SK-N-SH treated with all-trans-retinoic acid at 6 μM for 48 hours (cell line): ENCODE results near the gene CD6.

Experiments used
- ATAC-seq: fragments of 200-7000 bp; cut with Tn5 transposase; 3 replicates; pipeline ENCODE4 v1.9.1; 2020; ENCODE audit warnings: mild to moderate bottlenecking, moderate library complexity
- BACH2 ChIP-seq: fragments of 250-450 bp; sonication (Bioruptor Pico); IDR thresholded peaks from 2 replicates; pipeline ENCODE4 v1.9.0; 2021; ENCODE audit warnings: mild to moderate bottlenecking, borderline replicate concordance
- CSDC2 ChIP-seq: fragments of 250-450 bp; sonication (Bioruptor Pico); IDR thresholded peaks from 2 replicates; pipeline ENCODE4 v1.5.0; 2020; ENCODE audit warnings: mild to moderate bottlenecking, moderate library complexity
- ESRRG ChIP-seq: fragments of 250-450 bp; sonication (Bioruptor Pico); IDR thresholded peaks from 2 replicates; pipeline ENCODE4 v1.6.1; 2021; ENCODE audit warnings: mild to moderate bottlenecking
- GLIS3 ChIP-seq: fragments of 250-450 bp; sonication (Bioruptor Pico); IDR thresholded peaks from 2 replicates; pipeline ENCODE4 v1.5.0; 2020; ENCODE audit warnings: mild to moderate bottlenecking, moderate library complexity
- ISL1 ChIP-seq: fragments of 250-450 bp; sonication (Bioruptor Pico); IDR thresholded peaks from 2 replicates; pipeline ENCODE4 v2.1.2; 2022; ENCODE audit warnings: mild to moderate bottlenecking, moderate library complexity
- OSR1 ChIP-seq: fragments of 250-450 bp; sonication (Bioruptor Pico); IDR thresholded peaks from 2 replicates; pipeline ENCODE4 v1.8.0; 2022; ENCODE audit warnings: moderate library complexity, mild to moderate bottlenecking, inconsistent platforms
- PPARA ChIP-seq: fragments of 250-450 bp; sonication (Bioruptor Pico); IDR thresholded peaks from 2 replicates; pipeline ENCODE4 v1.5.0; 2020; ENCODE audit warnings: mild to moderate bottlenecking, borderline replicate concordance
- RARB ChIP-seq: fragments of 250-450 bp; sonication (Bioruptor Pico); IDR thresholded peaks from 2 replicates; pipeline ENCODE4 v1.8.0; 2021; ENCODE audit warnings: mild to moderate bottlenecking, moderate library complexity
- SNAI2 ChIP-seq: fragments of 250-450 bp; sonication (Bioruptor Pico); IDR thresholded peaks from 2 replicates; pipeline ENCODE4 v1.5.0; 2020; ENCODE audit warnings: mild to moderate bottlenecking, moderate library complexity
- TCF4 ChIP-seq: fragments of 250-450 bp; sonication (Bioruptor Pico); IDR thresholded peaks from 2 replicates; pipeline ENCODE4 v1.8.0; 2021; ENCODE audit warnings: mild to moderate bottlenecking, moderate library complexity, borderline replicate concordance
- TOX ChIP-seq: fragments of 250-450 bp; sonication (Bioruptor Pico); IDR thresholded peaks from 2 replicates; pipeline ENCODE4 v1.8.0; 2021; ENCODE audit warnings: mild to moderate bottlenecking, moderate library complexity, borderline replicate concordance
- ZC3H10 ChIP-seq: fragments of 250-450 bp; sonication (Bioruptor Pico); IDR thresholded peaks from 2 replicates; pipeline ENCODE4 v1.5.1; 2021; ENCODE audit warnings: mild to moderate bottlenecking, moderate library complexity
- ZFP3 ChIP-seq: fragments of 250-450 bp; sonication (Bioruptor Pico); IDR thresholded peaks from 2 replicates; pipeline ENCODE4 v1.5.0; 2020; ENCODE audit warnings: mild to moderate bottlenecking, moderate library complexity
- ZFP30 ChIP-seq: fragments of 450-650 bp; formaldehyde crosslinking; IDR thresholded peaks from 2 replicates; pipeline ENCODE4 v1.5.0; 2022; ENCODE audit warnings: mild to moderate bottlenecking, moderate library complexity
- ZNF565 ChIP-seq: fragments of 450-650 bp; formaldehyde crosslinking; conservative IDR thresholded peaks from 2 replicates; pipeline ENCODE4 v1.5.0; 2020; ENCODE audit warnings: low read depth, mild to moderate bottlenecking, moderate library complexity
- ZNF70 ChIP-seq: fragments of 450-650 bp; formaldehyde crosslinking; IDR thresholded peaks from 2 replicates; pipeline ENCODE4 v1.5.0; 2020; ENCODE audit warnings: mild to moderate bottlenecking, moderate library complexity
- ZNF8 ChIP-seq: fragments of 450-650 bp; formaldehyde crosslinking; IDR thresholded peaks from 2 replicates; pipeline ENCODE4 v1.5.0; 2020; ENCODE audit warnings: mild to moderate bottlenecking, moderate library complexity
- TF ChIP-seq, protein P1 (sequence below): fragments of 250-450 bp; sonication (Bioruptor Pico); IDR thresholded peaks from 2 replicates; pipeline ENCODE4 v1.8.0; 2021; ENCODE audit warnings: low read depth, mild to moderate bottlenecking, moderate library complexity, borderline replicate concordance
- TF ChIP-seq, protein P2 (sequence below): fragments of 250-450 bp; sonication (Bioruptor Pico); IDR thresholded peaks from 2 replicates; pipeline ENCODE4 v1.5.1; 2021; ENCODE audit warnings: mild to moderate bottlenecking, moderate library complexity
- TF ChIP-seq, protein P3 (sequence below): fragments of 250-450 bp; sonication (Bioruptor Pico); IDR thresholded peaks from 2 replicates; pipeline ENCODE4 v1.8.0; 2020; ENCODE audit warnings: mild to moderate bottlenecking, moderate library complexity, borderline replicate concordance
- TF ChIP-seq, protein P4 (sequence below): fragments of 250-450 bp; sonication (Bioruptor Pico); IDR thresholded peaks from 2 replicates; pipeline ENCODE4 v1.5.1; 2020; ENCODE audit warnings: low read depth, mild to moderate bottlenecking, moderate library complexity

The CD6 gene

DNA sequence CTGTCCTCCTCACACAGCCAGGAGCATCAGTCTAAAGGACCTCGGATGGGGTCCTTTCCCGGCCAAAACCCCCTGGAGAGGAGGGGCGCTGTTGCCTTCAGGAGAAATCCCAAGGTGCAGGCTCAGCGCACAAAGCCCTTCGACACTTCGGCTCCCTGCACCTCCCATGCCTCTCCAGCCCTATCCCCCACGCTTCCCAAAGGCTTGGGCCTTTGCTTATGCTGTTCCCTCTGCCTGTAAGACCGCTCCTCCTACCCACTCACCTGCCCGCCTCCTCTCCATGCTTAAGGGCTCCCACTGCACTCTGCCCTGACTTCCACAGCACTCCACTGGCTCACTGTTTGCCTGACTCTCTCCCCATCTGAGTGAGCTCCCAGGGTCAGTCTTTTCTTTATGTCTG, 33.0 kb upstream of the CD6 start:
- TF ChIP-seq ZFP3 (CRISPR knock-in tag) (no peak), TOX (CRISPR knock-in tag) (no peak)
- TF ChIP-seq, protein P1, sequence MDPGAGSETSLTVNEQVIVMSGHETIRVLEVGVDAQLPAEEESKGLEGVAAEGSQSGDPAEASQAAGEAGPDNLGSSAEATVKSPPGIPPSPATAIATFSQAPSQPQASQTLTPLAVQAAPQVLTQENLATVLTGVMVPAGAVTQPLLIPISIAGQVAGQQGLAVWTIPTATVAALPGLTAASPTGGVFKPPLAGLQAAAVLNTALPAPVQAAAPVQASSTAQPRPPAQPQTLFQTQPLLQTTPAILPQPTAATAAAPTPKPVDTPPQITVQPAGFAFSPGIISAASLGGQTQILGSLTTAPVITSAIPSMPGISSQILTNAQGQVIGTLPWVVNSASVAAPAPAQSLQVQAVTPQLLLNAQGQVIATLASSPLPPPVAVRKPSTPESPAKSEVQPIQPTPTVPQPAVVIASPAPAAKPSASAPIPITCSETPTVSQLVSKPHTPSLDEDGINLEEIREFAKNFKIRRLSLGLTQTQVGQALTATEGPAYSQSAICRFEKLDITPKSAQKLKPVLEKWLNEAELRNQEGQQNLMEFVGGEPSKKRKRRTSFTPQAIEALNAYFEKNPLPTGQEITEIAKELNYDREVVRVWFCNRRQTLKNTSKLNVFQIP (CRISPR knock-in tag) = no peak
- ATAC-seq = no peak; the same call in 1 of the 3 replicates

DNA sequence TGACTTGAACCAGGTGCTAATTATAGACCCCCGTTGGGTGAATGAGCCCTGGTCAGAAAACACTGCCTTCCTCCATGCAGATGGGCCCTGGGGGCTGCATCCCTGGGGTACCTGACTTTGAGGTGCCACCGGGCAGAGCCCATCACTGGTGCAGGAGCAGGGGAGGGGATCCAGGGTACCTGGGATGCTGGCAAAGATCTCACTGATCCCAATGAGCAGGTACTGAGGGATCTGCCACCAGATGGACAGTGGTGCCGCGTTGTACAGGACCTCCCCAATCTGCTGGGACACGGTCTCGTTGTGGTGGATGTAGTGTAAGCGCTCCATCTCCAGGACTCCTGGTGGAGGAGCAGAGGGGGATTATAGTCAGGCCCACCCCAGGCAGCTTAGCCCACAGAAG, 32.2 kb upstream of the CD6 start:
- TF ChIP-seq GLIS3 (CRISPR knock-in tag) = no peak
- TF ChIP-seq TOX (CRISPR knock-in tag) = no peak
- no peak for TF ChIP-seq CSDC2 (CRISPR knock-in tag)
- TF ChIP-seq OSR1 (CRISPR knock-in tag) = no peak
- no peak for TF ChIP-seq ISL1 (CRISPR knock-in tag)
- TF ChIP-seq BACH2 (CRISPR knock-in tag) = no peak
- TF ChIP-seq ZNF70 (CRISPR knock-in tag) = no peak
- TF ChIP-seq ZNF8 (CRISPR knock-in tag) = no peak
- no peak for TF ChIP-seq TCF4 (CRISPR knock-in tag)
- no peak for TF ChIP-seq ZFP3 (CRISPR knock-in tag)
- TF ChIP-seq, protein P2, sequence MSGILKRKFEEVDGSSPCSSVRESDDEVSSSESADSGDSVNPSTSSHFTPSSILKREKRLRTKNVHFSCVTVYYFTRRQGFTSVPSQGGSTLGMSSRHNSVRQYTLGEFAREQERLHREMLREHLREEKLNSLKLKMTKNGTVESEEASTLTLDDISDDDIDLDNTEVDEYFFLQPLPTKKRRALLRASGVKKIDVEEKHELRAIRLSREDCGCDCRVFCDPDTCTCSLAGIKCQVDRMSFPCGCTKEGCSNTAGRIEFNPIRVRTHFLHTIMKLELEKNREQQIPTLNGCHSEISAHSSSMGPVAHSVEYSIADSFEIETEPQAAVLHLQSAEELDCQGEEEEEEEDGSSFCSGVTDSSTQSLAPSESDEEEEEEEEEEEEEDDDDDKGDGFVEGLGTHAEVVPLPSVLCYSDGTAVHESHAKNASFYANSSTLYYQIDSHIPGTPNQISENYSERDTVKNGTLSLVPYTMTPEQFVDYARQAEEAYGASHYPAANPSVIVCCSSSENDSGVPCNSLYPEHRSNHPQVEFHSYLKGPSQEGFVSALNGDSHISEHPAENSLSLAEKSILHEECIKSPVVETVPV = no peak
- no peak for TF ChIP-seq SNAI2 (CRISPR knock-in tag)
- no peak for TF ChIP-seq RARB (CRISPR knock-in tag)
- TF ChIP-seq, protein P3, sequence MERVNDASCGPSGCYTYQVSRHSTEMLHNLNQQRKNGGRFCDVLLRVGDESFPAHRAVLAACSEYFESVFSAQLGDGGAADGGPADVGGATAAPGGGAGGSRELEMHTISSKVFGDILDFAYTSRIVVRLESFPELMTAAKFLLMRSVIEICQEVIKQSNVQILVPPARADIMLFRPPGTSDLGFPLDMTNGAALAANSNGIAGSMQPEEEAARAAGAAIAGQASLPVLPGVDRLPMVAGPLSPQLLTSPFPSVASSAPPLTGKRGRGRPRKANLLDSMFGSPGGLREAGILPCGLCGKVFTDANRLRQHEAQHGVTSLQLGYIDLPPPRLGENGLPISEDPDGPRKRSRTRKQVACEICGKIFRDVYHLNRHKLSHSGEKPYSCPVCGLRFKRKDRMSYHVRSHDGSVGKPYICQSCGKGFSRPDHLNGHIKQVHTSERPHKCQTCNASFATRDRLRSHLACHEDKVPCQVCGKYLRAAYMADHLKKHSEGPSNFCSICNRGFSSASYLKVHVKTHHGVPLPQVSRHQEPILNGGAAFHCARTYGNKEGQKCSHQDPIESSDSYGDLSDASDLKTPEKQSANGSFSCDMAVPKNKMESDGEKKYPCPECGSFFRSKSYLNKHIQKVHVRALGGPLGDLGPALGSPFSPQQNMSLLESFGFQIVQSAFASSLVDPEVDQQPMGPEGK = no peak
- no peak for TF ChIP-seq ESRRG
- TF ChIP-seq ZNF565 (CRISPR knock-in tag) = no peak
- TF ChIP-seq, protein P4, sequence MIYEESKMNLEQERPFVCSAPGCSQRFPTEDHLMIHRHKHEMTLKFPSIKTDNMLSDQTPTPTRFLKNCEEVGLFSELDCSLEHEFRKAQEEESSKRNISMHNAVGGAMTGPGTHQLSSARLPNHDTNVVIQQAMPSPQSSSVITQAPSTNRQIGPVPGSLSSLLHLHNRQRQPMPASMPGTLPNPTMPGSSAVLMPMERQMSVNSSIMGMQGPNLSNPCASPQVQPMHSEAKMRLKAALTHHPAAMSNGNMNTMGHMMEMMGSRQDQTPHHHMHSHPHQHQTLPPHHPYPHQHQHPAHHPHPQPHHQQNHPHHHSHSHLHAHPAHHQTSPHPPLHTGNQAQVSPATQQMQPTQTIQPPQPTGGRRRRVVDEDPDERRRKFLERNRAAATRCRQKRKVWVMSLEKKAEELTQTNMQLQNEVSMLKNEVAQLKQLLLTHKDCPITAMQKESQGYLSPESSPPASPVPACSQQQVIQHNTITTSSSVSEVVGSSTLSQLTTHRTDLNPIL = no peak
- TF ChIP-seq ZC3H10 (CRISPR knock-in tag) = no peak
- TF ChIP-seq, protein P1 (CRISPR knock-in tag) = no peak
- no peak for TF ChIP-seq ZFP30
- no peak for ATAC-seq

DNA sequence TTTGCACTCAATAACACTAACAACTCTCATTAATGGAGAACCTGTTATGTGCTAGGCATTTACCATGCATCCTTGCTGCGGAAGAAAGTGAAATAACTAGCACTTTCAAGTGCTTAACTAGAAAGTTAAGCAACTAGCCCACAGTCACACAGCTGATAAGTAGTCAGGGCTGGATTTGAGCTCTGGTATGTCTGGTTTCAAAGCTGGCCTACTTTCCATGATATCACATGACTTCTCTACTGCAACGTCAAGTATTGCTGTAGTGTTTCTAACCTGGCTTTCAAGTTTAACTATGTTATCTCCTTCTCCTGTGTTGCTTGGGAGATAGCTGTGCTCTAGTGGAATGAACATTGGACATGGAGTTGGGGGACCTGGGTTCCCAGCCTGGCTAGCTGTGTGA, 31.6 kb upstream of the CD6 start:
- ATAC-seq = no peak
- TF ChIP-seq BACH2 (CRISPR knock-in tag) = no peak
- TF ChIP-seq, protein P3 = no peak
- TF ChIP-seq, protein P2 = no peak
- no peak for TF ChIP-seq ZNF70 (CRISPR knock-in tag)
- TF ChIP-seq ZNF8 (CRISPR knock-in tag) = no peak
- TF ChIP-seq RARB (CRISPR knock-in tag) = no peak
- no peak for TF ChIP-seq ISL1 (CRISPR knock-in tag)
- no peak for TF ChIP-seq ESRRG
- no peak for TF ChIP-seq PPARA (CRISPR knock-in tag)
- no peak for TF ChIP-seq ZNF565 (CRISPR knock-in tag)
- TF ChIP-seq TOX (CRISPR knock-in tag) = no peak
